K562 (cell line): ENCODE results near the gene ILF2. TPM values are rescaled to one million over a fixed set of nuclear protein-coding genes. Genes with fewer than 3 reads are reported as not detected.

Experiments used
- ATF7 ChIP-seq: fragments of 450-650 bp; IDR thresholded peaks from 2 replicates; pipeline ENCODE4 v1.7.1; 2014; ENCODE audit warnings: mild to moderate bottlenecking, moderate library complexity
- CHD2 ChIP-seq: IDR thresholded peaks from 2 replicates; pipeline ENCODE4 v1.6.1; 2011; ENCODE audit warnings: low read depth, low read length
- CTCF ChIP-seq, 3 experiments: IDR thresholded peaks in 2 of 3; conservative IDR thresholded peaks in 1 of 3; 2 replicates each; pipeline ENCODE4 v1.5.1; 2011 to 2012; ENCODE audit warnings: low read length in 3 of 3, mild to moderate bottlenecking in 3 of 3, control low read depth in 2 of 3, improper control_type of control experiment in 1 of 3, inconsistent platforms in 1 of 3, low read depth in 1 of 3, mixed read lengths in 1 of 3, moderate library complexity in 1 of 3; ENCODE audit not compliant: insufficient read depth in 2 of 3
- ERF ChIP-seq: fragments of 450-650 bp; formaldehyde crosslinking; IDR thresholded peaks from 2 replicates; pipeline ENCODE4 v1.4.0; 2020; ENCODE audit warnings: mild to moderate bottlenecking, mixed read lengths
- FOXK1 ChIP-seq: sonication (generic); formaldehyde crosslinking; IDR thresholded peaks from 2 replicates; pipeline ENCODE4 v1.8.0; 2022; ENCODE audit warnings: missing genetic modification reagents, mild to moderate bottlenecking, borderline replicate concordance
- HMGXB4 ChIP-seq: sonication (generic); formaldehyde crosslinking; IDR thresholded peaks from 2 replicates; pipeline ENCODE4 v1.8.1; 2023; ENCODE audit warnings: mild to moderate bottlenecking, missing genetic modification reagents
- MCM7 ChIP-seq, 2 experiments: fragments of 450-650 bp; IDR thresholded peaks; 2 replicates each; pipeline ENCODE4 v1.6.1; 2016 to 2018
- NR2C2 ChIP-seq, 2 experiments: fragments of 200-800 bp in 1 of 2; sonication (Bioruptor generic) in 1 of 2; sonication (generic) in 1 of 2; formaldehyde crosslinking in 1 of 2; IDR thresholded peaks; 2 replicates each; pipeline versions ENCODE4 v1.6.1 to v1.8.0; 2016 to 2022; ENCODE audit warnings: mild to moderate bottlenecking in 1 of 2, missing compliant biosample characterization in 1 of 2, missing genetic modification characterization in 1 of 2, missing genetic modification reagents in 1 of 2
- PTTG1 ChIP-seq: fragments of 450-650 bp; IDR thresholded peaks from 2 replicates; pipeline ENCODE4 v1.6.1; 2016; ENCODE audit warnings: low read depth, mild to moderate bottlenecking, missing genetic modification characterization, missing compliant biosample characterization
- SRSF9 ChIP-seq: fragments of 200-400 bp; formaldehyde crosslinking; IDR thresholded peaks from 2 replicates; pipeline ENCODE4 v1.6.1; 2017; ENCODE audit warnings: low read depth, low read length, borderline replicate concordance
- XRCC3 ChIP-seq: fragments of 450-650 bp; IDR thresholded peaks from 2 replicates; pipeline ENCODE4 v1.6.1; 2017; ENCODE audit warnings: mild to moderate bottlenecking, moderate library complexity
- ZNF175 ChIP-seq: fragments of 200-800 bp; sonication (Bioruptor generic); IDR thresholded peaks from 2 replicates; pipeline ENCODE4 v1.6.1; 2016; ENCODE audit warnings: low read depth, mild to moderate bottlenecking, missing genetic modification characterization, missing compliant biosample characterization
- ZNF217 ChIP-seq: sonication (generic); formaldehyde crosslinking; IDR thresholded peaks from 2 replicates; pipeline ENCODE4 v1.8.0; 2022; ENCODE audit warnings: mild to moderate bottlenecking, missing genetic modification reagents
- ZNF436 ChIP-seq: fragments of 250-450, 450-650 bp; sonication (Bioruptor Pico); formaldehyde crosslinking; IDR thresholded peaks from 2 replicates; pipeline ENCODE4 v1.7.0; 2020; ENCODE audit warnings: mild to moderate bottlenecking
- polyA plus RNA-seq, 8 experiments: library from polyadenylated mRNA; depleted of rRNA in 4 of 8; stranded (reverse) in 5 of 8; unstranded in 3 of 8; fragments of >200 nt; fragmentation: Nextera tagmentation in 2 of 8; fragmentation: Illumina TruSeq in 1 of 8; extraction: Ambion mirVana in 2 of 8; extraction: Trizol in 1 of 8; gene quantifications; 2 replicates each; pipeline versions ENCODE4 v1.2.1 to v1.2.3, GENCODE V29; 2011 to 2014; ENCODE audit warnings: inconsistent platforms in 1 of 8, missing spikeins in 1 of 8
- total RNA-seq, 7 experiments: library from RNA; depleted of rRNA in 6 of 7; stranded (reverse); fragments of >200 nt in 6 of 7; fragmentation: Illumina TruSeq in 2 of 7; extraction: Trizol in 2 of 7; gene quantifications; 2 replicates each; pipeline versions ENCODE4 v1.2.1 to v1.2.3, GENCODE V29; 2011 to 2021; ENCODE audit warnings: low replicate concordance in 1 of 7
- TF ChIP-seq, protein P1 (sequence below): fragments of 450-650 bp; formaldehyde crosslinking; IDR thresholded peaks from 2 replicates; pipeline ENCODE4 v1.4.0; 2020; ENCODE audit warnings: mild to moderate bottlenecking
- TF ChIP-seq, protein P2 (sequence below): sonication (generic); IDR thresholded peaks from 2 replicates; pipeline ENCODE4 v1.6.1; 2016
- TF ChIP-seq, protein P3 (sequence below): fragments of 450-650 bp; IDR thresholded peaks from 2 replicates; pipeline ENCODE4 v1.6.1; 2018; ENCODE audit not compliant: partially characterized antibody

ILF2 gene
- total and polyA plus RNA-seq, 9 of the 15 experiments (the other 6 are each of a cell fraction or from before 2014, with no cell fraction given): 282 to 726 (median 474) TPM

- TF ChIP-seq NR2C2 (CRISPR knock-in tag; IDR thresholded peaks at IDR 0.05) (no peak), NR2C2 (tag; IDR thresholded peaks at IDR 0.05) (peak; percentile 62; the same call in 1 of the 2 replicates), MCM7 (IDR thresholded peaks at IDR 0.05) (no peak), XRCC3 (no peak), FOXK1 (CRISPR knock-in tag) (peak; percentile 59; the same call in 1 of the 2 replicates), ZNF217 (no peak), ERF (CRISPR knock-in tag) (no peak), CTCF (IDR thresholded peaks at IDR 0.05 in 2 of 3, conservative IDR thresholded peaks at IDR 0.05 in 1 of 3; ENCODE audit: insufficient read depth in 2 of 3, low read depth in 1 of 3, low read length in 3 of 3) (peak in 2 of 3 experiments; percentile 61 to 63; a peak in 4 of 6 replicates), PTTG1 (tag) (no peak), ZNF436 (no peak), ATF7 (peak; percentile 94), ZNF175 (peak; percentile 2; the same call in 1 of the 2 replicates), HMGXB4 (CRISPR knock-in tag) (peak; percentile 91; the same call in 1 of the 2 replicates), CHD2 (peak; percentile 78), SRSF9 (no peak)
- TF ChIP-seq, protein P1, sequence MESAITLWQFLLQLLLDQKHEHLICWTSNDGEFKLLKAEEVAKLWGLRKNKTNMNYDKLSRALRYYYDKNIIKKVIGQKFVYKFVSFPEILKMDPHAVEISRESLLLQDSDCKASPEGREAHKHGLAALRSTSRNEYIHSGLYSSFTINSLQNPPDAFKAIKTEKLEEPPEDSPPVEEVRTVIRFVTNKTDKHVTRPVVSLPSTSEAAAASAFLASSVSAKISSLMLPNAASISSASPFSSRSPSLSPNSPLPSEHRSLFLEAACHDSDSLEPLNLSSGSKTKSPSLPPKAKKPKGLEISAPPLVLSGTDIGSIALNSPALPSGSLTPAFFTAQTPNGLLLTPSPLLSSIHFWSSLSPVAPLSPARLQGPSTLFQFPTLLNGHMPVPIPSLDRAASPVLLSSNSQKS (CRISPR knock-in tag): no peak
- TF ChIP-seq, protein P2, sequence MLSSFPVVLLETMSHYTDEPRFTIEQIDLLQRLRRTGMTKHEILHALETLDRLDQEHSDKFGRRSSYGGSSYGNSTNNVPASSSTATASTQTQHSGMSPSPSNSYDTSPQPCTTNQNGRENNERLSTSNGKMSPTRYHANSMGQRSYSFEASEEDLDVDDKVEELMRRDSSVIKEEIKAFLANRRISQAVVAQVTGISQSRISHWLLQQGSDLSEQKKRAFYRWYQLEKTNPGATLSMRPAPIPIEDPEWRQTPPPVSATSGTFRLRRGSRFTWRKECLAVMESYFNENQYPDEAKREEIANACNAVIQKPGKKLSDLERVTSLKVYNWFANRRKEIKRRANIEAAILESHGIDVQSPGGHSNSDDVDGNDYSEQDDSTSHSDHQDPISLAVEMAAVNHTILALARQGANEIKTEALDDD: no peak
- TF ChIP-seq, protein P3, sequence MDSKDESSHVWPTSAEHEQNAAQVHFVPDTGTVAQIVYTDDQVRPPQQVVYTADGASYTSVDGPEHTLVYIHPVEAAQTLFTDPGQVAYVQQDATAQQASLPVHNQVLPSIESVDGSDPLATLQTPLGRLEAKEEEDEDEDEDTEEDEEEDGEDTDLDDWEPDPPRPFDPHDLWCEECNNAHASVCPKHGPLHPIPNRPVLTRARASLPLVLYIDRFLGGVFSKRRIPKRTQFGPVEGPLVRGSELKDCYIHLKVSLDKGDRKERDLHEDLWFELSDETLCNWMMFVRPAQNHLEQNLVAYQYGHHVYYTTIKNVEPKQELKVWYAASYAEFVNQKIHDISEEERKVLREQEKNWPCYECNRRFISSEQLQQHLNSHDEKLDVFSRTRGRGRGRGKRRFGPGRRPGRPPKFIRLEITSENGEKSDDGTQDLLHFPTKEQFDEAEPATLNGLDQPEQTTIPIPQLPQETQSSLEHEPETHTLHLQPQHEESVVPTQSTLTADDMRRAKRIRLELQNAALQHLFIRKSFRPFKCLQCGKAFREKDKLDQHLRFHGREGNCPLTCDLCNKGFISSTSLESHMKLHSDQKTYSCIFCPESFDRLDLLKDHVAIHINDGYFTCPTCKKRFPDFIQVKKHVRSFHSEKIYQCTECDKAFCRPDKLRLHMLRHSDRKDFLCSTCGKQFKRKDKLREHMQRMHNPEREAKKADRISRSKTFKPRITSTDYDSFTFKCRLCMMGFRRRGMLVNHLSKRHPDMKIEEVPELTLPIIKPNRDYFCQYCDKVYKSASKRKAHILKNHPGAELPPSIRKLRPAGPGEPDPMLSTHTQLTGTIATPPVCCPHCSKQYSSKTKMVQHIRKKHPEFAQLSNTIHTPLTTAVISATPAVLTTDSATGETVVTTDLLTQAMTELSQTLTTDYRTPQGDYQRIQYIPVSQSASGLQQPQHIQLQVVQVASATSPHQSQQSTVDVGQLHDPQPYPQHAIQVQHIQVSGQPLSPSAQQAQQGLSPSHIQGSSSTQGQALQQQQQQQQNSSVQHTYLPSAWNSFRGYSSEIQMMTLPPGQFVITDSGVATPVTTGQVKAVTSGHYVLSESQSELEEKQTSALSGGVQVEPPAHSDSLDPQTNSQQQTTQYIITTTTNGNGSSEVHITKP: no peak
Measured at GRCh38 chr1:153670859-153671627, at the start of gene ILF2 (continued).
